Immature natural killer cell (primary cell): ENCODE results near the gene CPEB1. TPM values are rescaled to one million over a fixed set of nuclear protein-coding genes. Genes with fewer than 3 reads are reported as not detected.
A peak's percentile ranks its signal among the peaks of the same experiment; 100 is the strongest.

Experiments used
- DNase-seq, 3 donors: peaks; one replicate each; pipeline ENCODE4 v3.0.0; 2022; ENCODE audit warnings: mixed read lengths in 1 of 3
- H3K27ac Mint-ChIP-seq, 6 donors: one replicate each; pipeline ENCODE4 v1.8.0; 2020; ENCODE audit warnings: mixed read lengths in 6 of 6, mild to moderate bottlenecking in 5 of 6, inconsistent platforms in 4 of 6, moderate library complexity in 3 of 6
- H3K27me3 Mint-ChIP-seq, 3 donors: one replicate each; pipeline ENCODE4 v1.8.0; 2020 to 2021; ENCODE audit warnings: low read depth in 3 of 3, mild to moderate bottlenecking in 3 of 3, mixed read lengths in 3 of 3, moderate library complexity in 3 of 3, inconsistent platforms in 1 of 3
- H3K36me3 Mint-ChIP-seq, 3 donors: one replicate each; pipeline ENCODE4 v1.8.0; 2020; ENCODE audit warnings: mixed read lengths in 3 of 3, inconsistent platforms in 2 of 3, mild to moderate bottlenecking in 2 of 3
- H3K4me1 Mint-ChIP-seq, 2 donors: one replicate each; pipeline ENCODE4 v1.8.0; 2020; ENCODE audit warnings: inconsistent platforms in 2 of 2, mild to moderate bottlenecking in 2 of 2, mixed read lengths in 2 of 2, moderate library complexity in 1 of 2
- H3K4me3 Mint-ChIP-seq, 5 donors: one replicate each; pipeline ENCODE4 v1.8.0; 2020; ENCODE audit warnings: mild to moderate bottlenecking in 5 of 5, mixed read lengths in 5 of 5, inconsistent platforms in 3 of 5, moderate library complexity in 3 of 5
- H3K9me3 Mint-ChIP-seq, 6 donors: one replicate each; pipeline ENCODE4 v1.8.0; 2020; ENCODE audit warnings: mild to moderate bottlenecking in 6 of 6, mixed read lengths in 6 of 6, inconsistent platforms in 4 of 6, moderate library complexity in 3 of 6
- polyA plus RNA-seq, 3 donors: library from polyadenylated mRNA; unstranded; fragments of 300-500 nt; fragmentation: Illumina TruSeq; gene quantifications; one replicate each; pipeline ENCODE4 v1.2.3, GENCODE V29; 2021

The CPEB1 gene
- not detected for polyA plus RNA-seq

- Mint-ChIP-seq H3K27me3 (peaks cover 16 to 38% (median 17%) of the 10 kb centered on the region in 3 donors), H3K27ac (no peak within 1 kb of the TSS), H3K4me1 (peaks cover 0 to 6% of the 10 kb centered on the region in 2 donors), H3K9me3 (peaks cover 0 to 4% (median 0%) of the 10 kb centered on the region in 6 donors), H3K4me3 (peak within 1 kb of the TSS; percentile 62 to 71 (median 70)), H3K36me3 (no peaks in the 10 kb centered on the region)
- DNase-seq, result peak; percentile 6 to 9 (median 6)
Measured at GRCh38 chr15:82647045-82647834, at the start of gene CPEB1. TSS of gene CPEB1 (minus strand) at chr15:82647363. CDS start at chr15:82628459, 18,904 bp downstream.

GRCh38 chr15:82692171-82692570 lies 45.0 kb upstream of the CPEB1 start:
- H3K4me1 Mint-ChIP-seq, result no peaks in the 10 kb centered on the region
- DNase-seq, result no peak
- no peak overlapping the region for H3K27ac Mint-ChIP-seq
- no peak overlapping the region for H3K4me3 Mint-ChIP-seq
- peaks cover 0 to 2% (median 0%) of the 10 kb centered on the region in 6 donors for H3K9me3 Mint-ChIP-seq
- no peaks in the 10 kb centered on the region for H3K36me3 Mint-ChIP-seq
- H3K27me3 Mint-ChIP-seq, result peaks cover 0 to 3% (median 3%) of the 10 kb centered on the region in 3 donors

GRCh38 chr15:82689147-82689546 lies 42.0 kb upstream of the CPEB1 start:
- Mint-ChIP-seq H3K27me3 (peaks cover 0 to 4% (median 3%) of the 10 kb centered on the region in 3 donors), H3K4me1 (no peaks in the 10 kb centered on the region), H3K27ac (no peak overlapping the region), H3K4me3 (no peak overlapping the region), H3K36me3 (no peaks in the 10 kb centered on the region), H3K9me3 (peaks cover 0 to 2% (median 0%) of the 10 kb centered on the region in 6 donors)
- no peak for DNase-seq

- H3K4me1 Mint-ChIP-seq, result no peaks in the 10 kb centered on the region
- no peak overlapping the region for H3K27ac Mint-ChIP-seq
- H3K27me3 Mint-ChIP-seq, result peaks cover 0 to 5% (median 3%) of the 10 kb centered on the region in 3 donors
- no peak for DNase-seq
- H3K9me3 Mint-ChIP-seq, result peaks cover 0 to 2% (median 0%) of the 10 kb centered on the region in 6 donors
- H3K36me3 Mint-ChIP-seq, result no peaks in the 10 kb centered on the region
- no peak overlapping the region for H3K4me3 Mint-ChIP-seq
Measured at GRCh38 chr15:82688691-82689090, 41.5 kb upstream of the CPEB1 start.

GRCh38 chr15:82681371-82681770 lies 34.2 kb upstream of the CPEB1 start:
- DNase-seq, result no peak
- H3K4me3 Mint-ChIP-seq, result peak overlapping the region; percentile 81 to 88 (median 85)
- peaks cover 11 to 14% of the 10 kb centered on the region in 2 donors for H3K4me1 Mint-ChIP-seq
- peaks cover 0 to 2% (median 0%) of the 10 kb centered on the region in 6 donors for H3K9me3 Mint-ChIP-seq
- no peaks in the 10 kb centered on the region for H3K36me3 Mint-ChIP-seq
- H3K27me3 Mint-ChIP-seq, result peaks cover 0 to 8% (median 6%) of the 10 kb centered on the region in 3 donors
- H3K27ac Mint-ChIP-seq, result peak overlapping the region in 2 of 6 donors; percentile 45 to 82

GRCh38 chr15:82680200-82681102 lies 33.3 kb upstream of the CPEB1 start:
- peaks cover 0 to 2% (median 0%) of the 10 kb centered on the region in 6 donors for H3K9me3 Mint-ChIP-seq
- H3K4me1 Mint-ChIP-seq, result peaks cover 11 to 14% of the 10 kb centered on the region in 2 donors
- H3K36me3 Mint-ChIP-seq, result no peaks in the 10 kb centered on the region
- peak; percentile 54 to 61 (median 58) for DNase-seq
- peaks cover 1 to 8% (median 6%) of the 10 kb centered on the region in 3 donors for H3K27me3 Mint-ChIP-seq
- H3K27ac Mint-ChIP-seq, result peak overlapping the region in 4 of 6 donors; percentile 25 to 82 (median 42)
- peak overlapping the region; percentile 81 to 88 (median 85) for H3K4me3 Mint-ChIP-seq

- no peak for DNase-seq
- no peaks in the 10 kb centered on the region for H3K36me3 Mint-ChIP-seq
- H3K27me3 Mint-ChIP-seq, result peaks cover 2 to 8% (median 6%) of the 10 kb centered on the region in 3 donors
- peaks cover 0 to 2% (median 0%) of the 10 kb centered on the region in 6 donors for H3K9me3 Mint-ChIP-seq
- H3K4me3 Mint-ChIP-seq, result peak overlapping the region; percentile 72 to 88 (median 74)
- peaks cover 11 to 14% of the 10 kb centered on the region in 2 donors for H3K4me1 Mint-ChIP-seq
- no peak overlapping the region for H3K27ac Mint-ChIP-seq
Measured at GRCh38 chr15:82679626-82680199, 32.5 kb upstream of the CPEB1 start.

- H3K27ac Mint-ChIP-seq, result no peak overlapping the region
- no peak for DNase-seq
- H3K4me3 Mint-ChIP-seq, result no peak overlapping the region
- H3K4me1 Mint-ChIP-seq, result peaks cover 11 to 14% of the 10 kb centered on the region in 2 donors
- H3K27me3 Mint-ChIP-seq, result peaks cover 2 to 3% (median 2%) of the 10 kb centered on the region in 3 donors
- no peaks in the 10 kb centered on the region for H3K36me3 Mint-ChIP-seq
- peaks cover 0 to 2% (median 0%) of the 10 kb centered on the region in 6 donors for H3K9me3 Mint-ChIP-seq
Measured at GRCh38 chr15:82677720-82678323, 30.7 kb upstream of the CPEB1 start.

- Mint-ChIP-seq H3K27me3 (peaks cover 2 to 3% (median 2%) of the 10 kb centered on the region in 3 donors), H3K9me3 (peaks cover 0 to 2% (median 0%) of the 10 kb centered on the region in 6 donors), H3K4me3 (no peak overlapping the region), H3K36me3 (no peaks in the 10 kb centered on the region), H3K27ac (no peak overlapping the region), H3K4me1 (peaks cover 0 to 3% of the 10 kb centered on the region in 2 donors)
- DNase-seq, result no peak
Measured at GRCh38 chr15:82674873-82675272, 27.7 kb upstream of the CPEB1 start.

- H3K36me3 Mint-ChIP-seq, result no peaks in the 10 kb centered on the region
- H3K9me3 Mint-ChIP-seq, result no peaks in the 10 kb centered on the region
- peaks cover 1 to 4% (median 3%) of the 10 kb centered on the region in 3 donors for H3K27me3 Mint-ChIP-seq
- no peak for DNase-seq
- no peaks in the 10 kb centered on the region for H3K4me1 Mint-ChIP-seq
- H3K27ac Mint-ChIP-seq, result no peak overlapping the region
- H3K4me3 Mint-ChIP-seq, result no peak overlapping the region
Measured at GRCh38 chr15:82670699-82671098, 23.5 kb upstream of the CPEB1 start.

- Mint-ChIP-seq H3K27me3 (peaks cover 4 to 13% (median 7%) of the 10 kb centered on the region in 3 donors), H3K9me3 (no peaks in the 10 kb centered on the region), H3K36me3 (no peaks in the 10 kb centered on the region), H3K4me3 (no peak overlapping the region), H3K4me1 (no peaks in the 10 kb centered on the region), H3K27ac (no peak overlapping the region)
- DNase-seq, result no peak
Measured at GRCh38 chr15:82666606-82667005, 19.4 kb upstream of the CPEB1 start.

GRCh38 chr15:82664021-82664420 lies 16.9 kb upstream of the CPEB1 start:
- H3K4me1 Mint-ChIP-seq, result no peaks in the 10 kb centered on the region
- H3K27me3 Mint-ChIP-seq, result peaks cover 4 to 10% (median 7%) of the 10 kb centered on the region in 3 donors
- H3K27ac Mint-ChIP-seq, result no peak overlapping the region
- H3K4me3 Mint-ChIP-seq, result no peak overlapping the region
- peaks cover 0 to 1% (median 0%) of the 10 kb centered on the region in 6 donors for H3K9me3 Mint-ChIP-seq
- H3K36me3 Mint-ChIP-seq, result no peaks in the 10 kb centered on the region
- DNase-seq, result no peak

- Mint-ChIP-seq H3K36me3 (no peaks in the 10 kb centered on the region), H3K4me3 (no peak overlapping the region), H3K27ac (no peak overlapping the region), H3K9me3 (peaks cover 0 to 1% (median 0%) of the 10 kb centered on the region in 6 donors), H3K4me1 (no peaks in the 10 kb centered on the region), H3K27me3 (peaks cover 4 to 10% (median 4%) of the 10 kb centered on the region in 3 donors)
- DNase-seq, result peak in 2 of 3 donors; percentile 17 to 21
Measured at GRCh38 chr15:82663186-82663600, 16.0 kb upstream of the CPEB1 start.
